Thyroid gland (tissue), 4 donors: Measurements from ENCODE around the gene TP73.

Source experiments
- POLR2A ChIP-seq, 2 donors: fragments of 450-650 bp; IDR thresholded peaks; one replicate each; pipeline ENCODE4 v1.6.1; 2017; ENCODE audit warnings: antibody characterized with exemption in 2 of 2, mild to moderate bottlenecking in 2 of 2, moderate library complexity in 1 of 2
- TF ChIP-seq, protein P1 (sequence below), 6 experiments: fragments of 200-600 bp in 3 of 6; fragments of 450-650 bp in 3 of 6; sonication (generic) in 3 of 6; IDR thresholded peaks; one replicate each; pipeline ENCODE4 v1.5.1; 2016 to 2019; ENCODE audit warnings: antibody characterized with exemption in 6 of 6, mild to moderate bottlenecking in 2 of 6, inconsistent platforms in 1 of 6, moderate library complexity in 1 of 6

DNA sequence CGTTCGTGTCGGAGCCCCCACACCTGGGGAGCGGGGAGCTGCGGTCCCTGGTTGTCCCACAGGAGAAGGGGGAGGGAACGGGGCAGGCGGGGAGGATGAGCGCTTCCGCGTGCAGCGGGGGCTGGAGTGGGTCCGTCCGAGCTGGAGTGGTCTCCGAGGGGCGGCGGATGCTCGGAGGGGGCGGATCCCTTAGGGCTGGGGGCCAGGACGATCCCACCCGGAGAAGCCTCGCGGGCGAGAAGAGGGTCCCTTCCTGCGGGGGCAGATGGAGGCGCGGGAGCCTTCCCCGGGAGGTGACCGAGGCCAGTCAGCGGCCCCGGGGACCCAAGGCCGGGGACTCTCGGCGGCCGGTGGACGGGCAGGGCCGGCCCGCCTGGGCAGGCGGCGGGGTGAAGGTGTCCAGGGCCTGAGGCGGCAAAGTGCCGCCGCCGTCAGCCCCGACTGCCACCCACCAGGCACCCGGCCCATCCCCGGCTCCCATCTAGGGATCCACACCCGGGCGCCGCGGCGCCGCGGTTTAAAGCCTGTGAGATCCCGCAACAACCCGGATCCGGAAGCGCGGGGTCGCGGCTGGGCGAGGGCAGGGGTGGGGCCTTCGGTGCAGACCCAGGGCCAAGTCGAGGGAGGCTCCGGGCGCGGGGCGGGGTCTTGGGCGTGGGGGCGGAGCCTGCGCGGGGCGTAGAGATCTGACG, 94.7 kb downstream of the TP73 start:
- TF ChIP-seq, protein P1, sequence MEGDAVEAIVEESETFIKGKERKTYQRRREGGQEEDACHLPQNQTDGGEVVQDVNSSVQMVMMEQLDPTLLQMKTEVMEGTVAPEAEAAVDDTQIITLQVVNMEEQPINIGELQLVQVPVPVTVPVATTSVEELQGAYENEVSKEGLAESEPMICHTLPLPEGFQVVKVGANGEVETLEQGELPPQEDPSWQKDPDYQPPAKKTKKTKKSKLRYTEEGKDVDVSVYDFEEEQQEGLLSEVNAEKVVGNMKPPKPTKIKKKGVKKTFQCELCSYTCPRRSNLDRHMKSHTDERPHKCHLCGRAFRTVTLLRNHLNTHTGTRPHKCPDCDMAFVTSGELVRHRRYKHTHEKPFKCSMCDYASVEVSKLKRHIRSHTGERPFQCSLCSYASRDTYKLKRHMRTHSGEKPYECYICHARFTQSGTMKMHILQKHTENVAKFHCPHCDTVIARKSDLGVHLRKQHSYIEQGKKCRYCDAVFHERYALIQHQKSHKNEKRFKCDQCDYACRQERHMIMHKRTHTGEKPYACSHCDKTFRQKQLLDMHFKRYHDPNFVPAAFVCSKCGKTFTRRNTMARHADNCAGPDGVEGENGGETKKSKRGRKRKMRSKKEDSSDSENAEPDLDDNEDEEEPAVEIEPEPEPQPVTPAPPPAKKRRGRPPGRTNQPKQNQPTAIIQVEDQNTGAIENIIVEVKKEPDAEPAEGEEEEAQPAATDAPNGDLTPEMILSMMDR (IDR thresholded peaks at IDR 0.05) = no peak
- TF ChIP-seq POLR2A (IDR thresholded peaks at IDR 0.05) = peak in 1 of 2 donors; percentile 57
